Transverse colon (tissue), 4 donors: ENCODE measurements around the gene LGSN. TPM values are rescaled to one million over a fixed set of nuclear protein-coding genes. Genes with fewer than 3 reads are reported as not detected.
"Not testable (repeated sequence)": the region's sequence is repeated elsewhere in the genome, so short reads cannot be mapped to it uniquely, and the experiment has no call there.

ENCODE experiments used
- DNase-seq: peaks from one replicate; pipeline ENCODE4 v3.0.0-alpha.2; 2019
- H3K27ac ChIP-seq, 4 donors: fragments of 200-600 bp; sonication (generic); 2 replicates each; pipeline ENCODE4 v1.5.1; 2016 to 2018; ENCODE audit warnings: inconsistent platforms in 4 of 4
- H3K27me3 ChIP-seq: fragments of 200-600 bp; sonication (generic); 2 replicates; pipeline ENCODE4 v1.5.1; 2017; ENCODE audit warnings: inconsistent platforms
- H3K36me3 ChIP-seq, 4 donors: fragments of 200-600 bp; sonication (generic); 2 replicates each; pipeline ENCODE4 v1.5.1; 2017 to 2019; ENCODE audit warnings: inconsistent platforms in 4 of 4
- H3K4me1 ChIP-seq, 4 donors: fragments of 200-600 bp; sonication (generic); 2 replicates each; pipeline ENCODE4 v1.5.1; 2017 to 2020; ENCODE audit warnings: inconsistent platforms in 4 of 4
- H3K4me3 ChIP-seq, 4 donors: fragments of 200-600 bp; sonication (generic); 1 replicate in 1 of 4; 2 replicates in 3 of 4; pipeline versions ENCODE4 v1.5.1 to v1.6.1; 2017 to 2019; ENCODE audit warnings: inconsistent platforms in 4 of 4
- H3K9me3 ChIP-seq, 2 donors: fragments of 200-600 bp; sonication (generic); 2 replicates each; pipeline ENCODE4 v1.5.1; 2017 to 2019; ENCODE audit warnings: inconsistent platforms in 2 of 2
- CTCF ChIP-seq, 5 experiments: fragments of 200-600 bp in 3 of 5; fragments of 450-650 bp in 2 of 5; sonication (generic) in 3 of 5; IDR thresholded peaks; 1 replicate in 2 of 5; 2 replicates in 3 of 5; pipeline ENCODE4 v1.5.1; 2016 to 2017; ENCODE audit warnings: antibody characterized with exemption in 5 of 5, inconsistent platforms in 3 of 5, mild to moderate bottlenecking in 2 of 5, moderate library complexity in 1 of 5
- EP300 ChIP-seq: sonication (generic); formaldehyde crosslinking; IDR thresholded peaks from one replicate; pipeline ENCODE4 v1.6.1; 2017; ENCODE audit warnings: antibody characterized with exemption, low read depth
- POLR2A ChIP-seq: fragments of 450-650 bp; IDR thresholded peaks from one replicate; pipeline ENCODE4 v1.6.1; 2016; ENCODE audit warnings: antibody characterized with exemption, mild to moderate bottlenecking, moderate library complexity
- POLR2AphosphoS5 ChIP-seq, 3 donors: sonication (generic); formaldehyde crosslinking; IDR thresholded peaks; one replicate each; pipeline ENCODE4 v1.6.1; 2016; ENCODE audit warnings: antibody characterized with exemption in 3 of 3
- WGBS, 2 donors: methylation state at CpG; one replicate each; pipeline ENCODE4 v1.1.5; 2018; ENCODE audit warnings: low coverage in 1 of 2; 5-methylcytosine and 5-hydroxymethylcytosine counted together
- in situ Hi-C, 4 donors: fragments of 200-750 bp; cut with MboI; loops; one replicate each; pipeline versions ENCODE4 v1.15.0 to v1.15.1; 2017; ENCODE audit warnings: low sequenced_read_pairs in 3 of 4, low pct_ligation_motif_present in 1 of 4, low pct_unique_long_range_greater_than_20kb in 1 of 4
- intact Hi-C: fragments of 100-400 bp; cut with DNase I; formaldehyde crosslinking; loops from one replicate; pipeline ENCODE4 v1.15.1; 2023; ENCODE audit warnings: low total_unique reads
- total RNA-seq, 4 donors: library from RNA; depleted of rRNA; stranded (reverse); fragments of >200 nt; gene quantifications; one replicate each; pipeline ENCODE4 v1.1.0, GENCODE V29; 2016

LGSN gene
- total RNA-seq, 4 donors from 2014 or later = 0.32 to 2.4 TPM; not detected in 2

DNA sequence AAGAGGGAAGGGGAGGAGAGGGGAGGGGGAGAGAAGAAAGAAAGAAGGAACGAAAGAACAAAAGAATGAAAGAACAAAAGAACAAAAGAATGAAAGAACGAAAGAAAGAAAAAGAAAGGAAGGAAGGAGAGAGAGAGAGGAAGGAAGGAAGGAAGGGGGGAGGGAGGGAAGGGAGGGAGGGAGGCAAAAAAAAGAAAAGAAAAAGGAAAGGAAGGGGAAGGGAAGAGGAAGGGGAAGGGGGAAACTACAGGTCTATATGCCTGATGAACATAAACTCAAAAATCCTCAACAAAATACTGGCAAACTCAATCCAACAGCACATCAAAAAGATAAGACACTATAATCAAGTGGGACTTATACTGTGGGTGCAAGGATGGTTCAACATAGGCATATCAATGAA, 13.7 kb upstream of the LGSN start:
- no peak for DNase-seq
- H3K9me3 ChIP-seq = no peaks in the 10 kb centered on the region
- in situ Hi-C loops = no loop called here
- no peak for TF ChIP-seq POLR2A
- TF ChIP-seq POLR2AphosphoS5 (IDR thresholded peaks at IDR 0.05) = no peak
- TF ChIP-seq EP300 = no peak
- intact Hi-C loops = no loop called here
- no peak overlapping the region for H3K27ac ChIP-seq
- H3K27me3 ChIP-seq = no peaks in the 10 kb centered on the region
- H3K4me1 ChIP-seq = no peaks in the 10 kb centered on the region
- WGBS, 2 donors = 87 to 100% methylated on average over 1 to 2 of the region's 2 CpGs
- H3K4me3 ChIP-seq = no peak overlapping the region
- H3K36me3 ChIP-seq = no peaks in the 10 kb centered on the region

- intact Hi-C loops, H3K27me3 ChIP-seq, H3K27ac ChIP-seq, H3K4me1 ChIP-seq, DNase-seq, H3K4me3 ChIP-seq, H3K9me3 ChIP-seq, in situ Hi-C loops, H3K36me3 ChIP-seq: not testable (repeated sequence)
- WGBS, 2 donors = 97% methylated on average over 14 of the region's 15 CpGs; no CpG with 5 or more reads in 1 of the 2 donors
These were observed 6.8 kb upstream of the LGSN start for GRCh38 chr6:63326630-63327029.

DNA sequence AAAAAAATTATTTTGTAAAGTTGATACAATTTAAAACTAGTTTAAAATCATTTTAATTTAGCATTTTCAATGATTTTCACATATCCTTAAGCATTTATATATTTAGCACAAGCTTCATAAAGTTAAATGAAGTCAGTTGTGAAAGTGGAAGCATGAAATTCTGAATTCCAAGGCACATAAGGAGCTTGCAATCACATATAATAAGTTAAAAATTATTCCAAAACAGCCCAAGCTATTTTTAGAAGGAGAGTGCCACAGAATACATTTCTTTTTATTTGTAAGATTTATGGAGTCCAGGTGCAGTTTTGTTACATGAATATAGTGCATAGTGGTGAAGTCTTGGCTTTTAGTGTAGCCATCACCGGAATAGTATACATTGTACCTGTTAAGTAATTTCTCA, 3.2 kb upstream of the LGSN start:
- no peaks in the 10 kb centered on the region for H3K36me3 ChIP-seq
- WGBS, 2 donors = 75 to 78% methylated on average over 1 of the region's 1 CpG
- no peak for DNase-seq
- H3K9me3 ChIP-seq = no peaks in the 10 kb centered on the region
- H3K27me3 ChIP-seq = no peaks in the 10 kb centered on the region
- no peaks in the 10 kb centered on the region for H3K4me1 ChIP-seq
- in situ Hi-C loops (loop anchor here in 1 of 4 donors (25.0 kb wide), 1 partner anchor 439 kb away; no protein-coding TSS in a partner anchor), intact Hi-C loops (no loop called here)
- TF ChIP-seq CTCF (IDR thresholded peaks at IDR 0.05) (no peak), POLR2AphosphoS5 (IDR thresholded peaks at IDR 0.05) (no peak), EP300 (no peak), POLR2A (no peak)
- no peak overlapping the region for H3K4me3 ChIP-seq
- H3K27ac ChIP-seq = no peak overlapping the region

- intact Hi-C loops = no loop called here
- H3K9me3 ChIP-seq = no peaks in the 10 kb centered on the region
- H3K4me3 ChIP-seq = no peak overlapping the region
- H3K27ac ChIP-seq = no peak overlapping the region
- TF ChIP-seq CTCF (IDR thresholded peaks at IDR 0.05) (no peak), POLR2AphosphoS5 (IDR thresholded peaks at IDR 0.05) (no peak), POLR2A (no peak), EP300 (no peak)
- in situ Hi-C loops = loop anchor here in 1 of 4 donors (25.0 kb wide), 1 partner anchor 440 kb away; no protein-coding TSS in a partner anchor
- no peaks in the 10 kb centered on the region for H3K4me1 ChIP-seq
- no peak for DNase-seq
- no peaks in the 10 kb centered on the region for H3K27me3 ChIP-seq
- H3K36me3 ChIP-seq = no peaks in the 10 kb centered on the region
- WGBS, 2 donors = 85 to 91% methylated on average over 1 of the region's 1 CpG
These were observed 2.0 kb upstream of the LGSN start for GRCh38 chr6:63321821-63322220.

GRCh38 chr6:63317641-63318040, 2.1 kb downstream of the LGSN start:
- DNase-seq = no peak
- Histone ChIP-seq H3K27ac (no peak overlapping the region), H3K36me3 (no peaks in the 10 kb centered on the region), H3K4me1 (no peaks in the 10 kb centered on the region), H3K9me3 (no peaks in the 10 kb centered on the region), H3K4me3 (no peak overlapping the region), H3K27me3 (no peaks in the 10 kb centered on the region)
- WGBS, 2 donors = 35% methylated on average over 1 of the region's 1 CpG; no CpG with 5 or more reads in 1 of the 2 donors
- in situ Hi-C loops (loop anchor here in 1 of 4 donors (25.0 kb wide), 1 partner anchor 445 kb away; no protein-coding TSS in a partner anchor), intact Hi-C loops (no loop called here)
- TF ChIP-seq POLR2A = no peak

- intact Hi-C loops (no loop called here), in situ Hi-C loops (loop anchor here in 1 of 4 donors (25.0 kb wide), 1 partner anchor 446 kb away; no protein-coding TSS in a partner anchor)
- 83 to 93% methylated on average over 3 of the region's 3 CpGs for WGBS, 2 donors
- DNase-seq = no peak
- Histone ChIP-seq H3K27me3 (no peaks in the 10 kb centered on the region), H3K36me3 (no peaks in the 10 kb centered on the region), H3K4me3 (no peak overlapping the region), H3K4me1 (no peaks in the 10 kb centered on the region), H3K27ac (no peak overlapping the region), H3K9me3 (no peaks in the 10 kb centered on the region)
- TF ChIP-seq POLR2A = no peak
- TF ChIP-seq EP300 = no peak
- TF ChIP-seq POLR2AphosphoS5 (IDR thresholded peaks at IDR 0.05) = no peak
- no peak for TF ChIP-seq CTCF (IDR thresholded peaks at IDR 0.05)
These were observed 3.7 kb downstream of the LGSN start for GRCh38 chr6:63316113-63316512.
